Smooth muscle cell (in vitro differentiated cells): ENCODE measurements around the gene ATXN7L2. TPM values are rescaled to one million over a fixed set of nuclear protein-coding genes. Genes with fewer than 3 reads are reported as not detected.

ENCODE experiments used
- DNase-seq: peaks from one replicate; lab custom pipeline; 2025; ENCODE audit not compliant: unreplicated experiment; lab: John Stamatoyannopoulos, UW
- H2AFZ ChIP-seq: fragments of 200-600 bp; sonication (generic); 2 replicates; pipeline ENCODE4 v1.6.0; 2016; ENCODE audit warnings: antibody characterized with exemption, low read depth, mild to moderate bottlenecking
- H3F3A ChIP-seq: fragments of 200-600 bp; sonication (generic); 2 replicates; pipeline ENCODE4 v1.6.0; 2017; ENCODE audit warnings: antibody characterized with exemption, low read depth
- H3K27ac ChIP-seq: fragments of 200-600 bp; sonication (generic); 2 replicates; pipeline ENCODE4 v1.5.1; 2016; ENCODE audit warnings: low read depth, mild to moderate bottlenecking
- H3K27me3 ChIP-seq: fragments of 200-600 bp; sonication (generic); 2 replicates; pipeline ENCODE4 v1.6.1; 2016; ENCODE audit warnings: low read depth, mild to moderate bottlenecking
- H3K36me3 ChIP-seq: fragments of 200-600 bp; sonication (generic); 2 replicates; pipeline ENCODE4 v1.5.1; 2016; ENCODE audit warnings: low read depth
- H3K4me1 ChIP-seq: fragments of 200-600 bp; sonication (generic); 2 replicates; pipeline ENCODE4 v1.5.1; 2016; ENCODE audit warnings: low read depth
- H3K4me2 ChIP-seq: fragments of 200-600 bp; sonication (generic); 2 replicates; pipeline ENCODE4 v1.6.0; 2016; ENCODE audit warnings: mild to moderate bottlenecking
- H3K4me3 ChIP-seq: fragments of 200-600 bp; sonication (generic); 2 replicates; pipeline ENCODE4 v1.5.1; 2016; ENCODE audit warnings: mild to moderate bottlenecking
- H3K79me2 ChIP-seq: fragments of 200-600 bp; sonication (generic); 2 replicates; pipeline ENCODE4 v1.6.0; 2016; ENCODE audit warnings: low read depth, mild to moderate bottlenecking
- H3K9ac ChIP-seq: fragments of 200-600 bp; sonication (generic); 2 replicates; pipeline ENCODE4 v1.6.0; 2016; ENCODE audit warnings: low read depth
- H3K9me3 ChIP-seq: fragments of 200-600 bp; sonication (generic); replicated peaks from 2 replicates; pipeline ENCODE4 v1.5.1; 2016; ENCODE audit warnings: low read depth
- H4K20me1 ChIP-seq: fragments of 200-600 bp; sonication (generic); 2 replicates; pipeline ENCODE4 v1.6.0; 2016; ENCODE audit warnings: low read depth
- WGBS: methylation state at CpG from one replicate; pipeline ENCODE4 v1.1.7; 2016; ENCODE audit warnings: low lambda C conversion rate; 5-methylcytosine and 5-hydroxymethylcytosine counted together
- polyA plus RNA-seq: library from polyadenylated mRNA; unstranded; fragments of >200 nt; fragmentation: Nextera tagmentation; extraction: Ambion mirVana; gene quantifications from 2 replicates; pipeline ENCODE4 v1.2.1, GENCODE V29; 2016
- total RNA-seq: library from RNA; depleted of rRNA; stranded (reverse); fragments of >200 nt; gene quantifications from 2 replicates; pipeline ENCODE4 v1.2.3, GENCODE V29; 2014
- TF ChIP-seq, protein P1 (sequence below): fragments of 200-600 bp; sonication (generic); IDR thresholded peaks from 2 replicates; pipeline ENCODE4 v1.5.1; 2017; ENCODE audit warnings: borderline replicate concordance, mild to moderate bottlenecking, antibody characterized with exemption; ENCODE audit not compliant: insufficient read depth, poor library complexity, severe bottlenecking

The ATXN7L2 gene
- total and polyA plus RNA-seq, 2 experiments from 2014 or later: 1.9 to 6.2 TPM

DNA sequence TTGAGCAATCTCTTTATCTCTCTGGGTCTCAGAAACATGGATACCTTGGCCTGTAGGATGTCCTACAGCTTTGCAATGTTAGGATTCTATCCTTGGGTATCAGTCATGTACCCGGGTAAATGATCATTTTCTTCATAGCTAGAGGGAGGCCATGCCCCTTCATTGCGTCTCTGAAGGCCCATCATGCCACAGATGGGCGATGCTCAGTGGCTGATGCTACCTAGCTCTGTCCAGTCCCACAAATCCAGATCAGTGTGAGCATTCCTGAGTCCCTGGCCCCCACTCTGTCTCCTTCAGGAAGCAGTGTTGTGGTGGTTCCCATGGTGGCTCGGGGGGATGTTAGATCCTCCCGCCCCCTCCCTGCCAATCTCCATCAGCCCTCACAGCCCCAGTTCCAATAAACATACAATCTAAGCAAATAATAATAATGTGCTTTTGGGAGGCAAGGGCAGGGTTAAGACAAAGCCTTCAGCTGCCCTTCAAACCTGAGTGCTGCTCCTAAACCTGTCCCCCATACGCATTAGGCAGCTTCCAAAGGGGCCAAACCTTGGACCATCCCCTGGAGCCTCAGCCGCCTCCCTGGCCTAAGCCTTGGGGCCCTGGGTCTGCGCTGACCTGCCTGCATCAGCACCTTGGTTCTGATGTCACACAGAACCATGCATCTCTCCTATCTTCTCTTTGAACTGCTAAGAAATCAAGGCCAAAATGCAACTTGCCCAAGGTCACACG, 55.3 kb downstream of the ATXN7L2 start:
- Histone ChIP-seq H2AFZ (no peak overlapping the region), H4K20me1 (no peaks in the 10 kb centered on the region), H3K4me3 (no peak overlapping the region), H3F3A (no peaks in the 10 kb centered on the region), H3K9ac (no peak overlapping the region), H3K4me2 (no peak overlapping the region), H3K27ac (no peak overlapping the region), H3K9me3 (no peaks in the 10 kb centered on the region), H3K4me1 (no peaks in the 10 kb centered on the region), H3K79me2 (no peaks in the 10 kb centered on the region), H3K27me3 (no peaks in the 10 kb centered on the region), H3K36me3 (no peaks in the 10 kb centered on the region)
- TF ChIP-seq, protein P1, sequence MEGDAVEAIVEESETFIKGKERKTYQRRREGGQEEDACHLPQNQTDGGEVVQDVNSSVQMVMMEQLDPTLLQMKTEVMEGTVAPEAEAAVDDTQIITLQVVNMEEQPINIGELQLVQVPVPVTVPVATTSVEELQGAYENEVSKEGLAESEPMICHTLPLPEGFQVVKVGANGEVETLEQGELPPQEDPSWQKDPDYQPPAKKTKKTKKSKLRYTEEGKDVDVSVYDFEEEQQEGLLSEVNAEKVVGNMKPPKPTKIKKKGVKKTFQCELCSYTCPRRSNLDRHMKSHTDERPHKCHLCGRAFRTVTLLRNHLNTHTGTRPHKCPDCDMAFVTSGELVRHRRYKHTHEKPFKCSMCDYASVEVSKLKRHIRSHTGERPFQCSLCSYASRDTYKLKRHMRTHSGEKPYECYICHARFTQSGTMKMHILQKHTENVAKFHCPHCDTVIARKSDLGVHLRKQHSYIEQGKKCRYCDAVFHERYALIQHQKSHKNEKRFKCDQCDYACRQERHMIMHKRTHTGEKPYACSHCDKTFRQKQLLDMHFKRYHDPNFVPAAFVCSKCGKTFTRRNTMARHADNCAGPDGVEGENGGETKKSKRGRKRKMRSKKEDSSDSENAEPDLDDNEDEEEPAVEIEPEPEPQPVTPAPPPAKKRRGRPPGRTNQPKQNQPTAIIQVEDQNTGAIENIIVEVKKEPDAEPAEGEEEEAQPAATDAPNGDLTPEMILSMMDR: no peak
- 91% methylated on average over 9 of the region's 9 CpGs for WGBS
- DNase-seq: no peak

DNA sequence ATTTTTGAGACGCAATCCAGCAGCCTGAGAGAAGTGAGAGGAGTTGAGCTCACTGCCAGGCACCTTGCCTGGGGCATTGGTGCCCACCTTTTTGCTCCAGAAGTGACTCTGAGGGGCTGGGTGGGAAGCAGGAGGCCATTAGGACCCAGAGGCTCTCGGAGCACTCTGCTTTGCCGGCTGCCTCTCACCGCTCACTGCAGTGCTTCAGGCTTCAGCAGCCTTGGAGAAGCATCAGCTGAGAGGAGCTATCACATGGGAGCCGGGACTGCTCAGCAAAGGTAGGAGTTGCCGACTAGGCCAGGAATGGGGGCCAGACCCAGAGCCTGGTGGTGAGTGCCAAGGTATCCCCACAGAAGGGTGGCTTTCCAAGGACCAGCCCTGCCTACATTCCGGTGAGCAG, 56.0 kb downstream of the ATXN7L2 start, which contains the start of gene GPR61:
TSS of gene GPR61 (plus strand) at position 197 of the 400 bp plus-strand sequence. CDS start 3,151 bp downstream, outside the sequence.
- no peaks in the 10 kb centered on the region for H3K9me3 ChIP-seq
- DNase-seq: no peak
- no peaks in the 10 kb centered on the region for H3K79me2 ChIP-seq
- H4K20me1 ChIP-seq: no peaks in the 10 kb centered on the region
- H2AFZ ChIP-seq: no peak within 1 kb of the TSS
- H3K27me3 ChIP-seq: no peaks in the 10 kb centered on the region
- H3K4me2 ChIP-seq: no peak within 1 kb of the TSS
- H3F3A ChIP-seq: no peaks in the 10 kb centered on the region
- no peak within 1 kb of the TSS for H3K4me3 ChIP-seq
- TF ChIP-seq, protein P1: no peak
- no peak within 1 kb of the TSS for H3K27ac ChIP-seq
- no peaks in the 10 kb centered on the region for H3K4me1 ChIP-seq
- H3K9ac ChIP-seq: no peak within 1 kb of the TSS
- H3K36me3 ChIP-seq: no peaks in the 10 kb centered on the region
- 58% methylated on average over 7 of the region's 7 CpGs for WGBS

DNA sequence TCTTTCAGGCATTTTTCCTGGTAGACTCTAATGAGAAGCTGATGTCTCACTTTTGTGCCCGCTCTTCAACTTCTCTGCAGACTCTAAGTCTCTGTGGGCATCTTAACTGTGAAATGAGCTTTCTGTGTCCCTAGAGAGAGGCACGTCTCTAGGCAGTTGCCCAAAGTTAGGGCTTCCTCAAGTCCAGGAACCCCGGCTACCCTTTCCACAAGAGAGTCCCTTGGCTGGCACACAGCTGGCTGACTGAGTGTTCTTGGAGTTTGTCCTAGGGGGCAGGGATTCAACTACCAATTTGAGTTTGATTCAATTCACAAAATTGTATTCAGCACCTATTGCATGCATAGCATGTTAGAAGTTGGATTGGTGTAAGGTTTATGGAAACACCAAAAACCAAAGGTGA, 57.4 kb downstream of the ATXN7L2 start:
- no peaks in the 10 kb centered on the region for H3K9me3 ChIP-seq
- TF ChIP-seq, protein P1: no peak
- no peaks in the 10 kb centered on the region for H3K4me1 ChIP-seq
- H2AFZ ChIP-seq: no peak overlapping the region
- H3K27ac ChIP-seq: no peak overlapping the region
- no peaks in the 10 kb centered on the region for H3K27me3 ChIP-seq
- H4K20me1 ChIP-seq: no peaks in the 10 kb centered on the region
- no peaks in the 10 kb centered on the region for H3K79me2 ChIP-seq
- no peak for DNase-seq
- H3K36me3 ChIP-seq: no peaks in the 10 kb centered on the region
- no peak overlapping the region for H3K4me2 ChIP-seq
- H3K9ac ChIP-seq: no peak overlapping the region
- WGBS: 87% methylated on average over 3 of the region's 3 CpGs
- no peaks in the 10 kb centered on the region for H3F3A ChIP-seq
- H3K4me3 ChIP-seq: no peak overlapping the region

Other genes with a start within 250 kb of the ATXN7L2 start
- 2.9 and 3.6 TPM in 2 replicates for gene CELSR2, start 234.4 kb upstream of the ATXN7L2 start, total RNA-seq
- 1.8 and 5.1 TPM in 2 replicates for gene CELSR2, start 234.4 kb upstream of the ATXN7L2 start, polyA plus RNA-seq
- 5.5 and 5.7 TPM in 2 replicates for gene PSRC1, start 200.8 kb upstream of the ATXN7L2 start, total RNA-seq
- gene PSRC1, start 200.8 kb upstream of the ATXN7L2 start, polyA plus RNA-seq: 9.0 and 10.8 TPM in 2 replicates
- gene MYBPHL, start 176.9 kb upstream of the ATXN7L2 start, total RNA-seq: not detected in 2 replicates
- not detected in 2 replicates for gene MYBPHL, start 176.9 kb upstream of the ATXN7L2 start, polyA plus RNA-seq
- 28.7 and 31.4 TPM in 2 replicates for gene SORT1, start 86.0 kb upstream of the ATXN7L2 start, total RNA-seq
- 9.8 and 17.0 TPM in 2 replicates for gene SORT1, start 86.0 kb upstream of the ATXN7L2 start, polyA plus RNA-seq
- gene PSMA5, start 57.5 kb upstream of the ATXN7L2 start, total RNA-seq: 54.0 and 57.2 TPM in 2 replicates
- 89.8 and 93.9 TPM in 2 replicates for gene PSMA5, start 57.5 kb upstream of the ATXN7L2 start, polyA plus RNA-seq
- 0.04 TPM in 1 of 2 replicates, not detected in the other for gene SYPL2, start 17.4 kb upstream of the ATXN7L2 start, total RNA-seq
- not detected in 2 replicates for gene SYPL2, start 17.4 kb upstream of the ATXN7L2 start, polyA plus RNA-seq
- gene CYB561D1, start 10.2 kb downstream of the ATXN7L2 start, total RNA-seq: 4.5 and 8.6 TPM in 2 replicates
- gene CYB561D1, start 10.2 kb downstream of the ATXN7L2 start, polyA plus RNA-seq: 5.3 and 7.4 TPM in 2 replicates
- 0.31 and 0.99 TPM in 2 replicates for gene AMIGO1, start 25.8 kb downstream of the ATXN7L2 start, total RNA-seq
- gene AMIGO1, start 25.8 kb downstream of the ATXN7L2 start, polyA plus RNA-seq: 0.93 and 1.4 TPM in 2 replicates
- not detected in 2 replicates for gene GPR61, start 56.0 kb downstream of the ATXN7L2 start, total RNA-seq
- gene GPR61, start 56.0 kb downstream of the ATXN7L2 start, polyA plus RNA-seq: 0.37 TPM in 1 of 2 replicates, not detected in the other
- 15.4 and 19.0 TPM in 2 replicates for gene GNAI3, start 64.7 kb downstream of the ATXN7L2 start, total RNA-seq
- 11.4 and 13.0 TPM in 2 replicates for gene GNAI3, start 64.7 kb downstream of the ATXN7L2 start, polyA plus RNA-seq
- gene GNAT2, start 135.7 kb downstream of the ATXN7L2 start, total RNA-seq: not detected in 2 replicates
- gene GNAT2, start 135.7 kb downstream of the ATXN7L2 start, polyA plus RNA-seq: not detected in 2 replicates
- gene AMPD2, start 135.9 kb downstream of the ATXN7L2 start, total RNA-seq: 57.4 and 69.2 TPM in 2 replicates
- 104 and 122 TPM in 2 replicates for gene AMPD2, start 135.9 kb downstream of the ATXN7L2 start, polyA plus RNA-seq
- gene GSTM4, start 172.2 kb downstream of the ATXN7L2 start, total RNA-seq: 23.2 and 25.8 TPM in 2 replicates
- 32.8 and 34.4 TPM in 2 replicates for gene GSTM4, start 172.2 kb downstream of the ATXN7L2 start, polyA plus RNA-seq
- 29.2 and 30.3 TPM in 2 replicates for gene GSTM2, start 184.2 kb downstream of the ATXN7L2 start, total RNA-seq
- 41.2 and 43.8 TPM in 2 replicates for gene GSTM2, start 184.2 kb downstream of the ATXN7L2 start, polyA plus RNA-seq
- 15.9 and 20.9 TPM in 2 replicates for gene GSTM1, start 203.9 kb downstream of the ATXN7L2 start, total RNA-seq
- 31.4 and 46.3 TPM in 2 replicates for gene GSTM1, start 203.9 kb downstream of the ATXN7L2 start, polyA plus RNA-seq
- gene GSTM5, start 228.3 kb downstream of the ATXN7L2 start, total RNA-seq: not detected in 2 replicates
- 0.17 and 0.87 TPM in 2 replicates for gene GSTM5, start 228.3 kb downstream of the ATXN7L2 start, polyA plus RNA-seq